ENCODE results near the gene VWA5B2.

VWA5B2 gene

DNA sequence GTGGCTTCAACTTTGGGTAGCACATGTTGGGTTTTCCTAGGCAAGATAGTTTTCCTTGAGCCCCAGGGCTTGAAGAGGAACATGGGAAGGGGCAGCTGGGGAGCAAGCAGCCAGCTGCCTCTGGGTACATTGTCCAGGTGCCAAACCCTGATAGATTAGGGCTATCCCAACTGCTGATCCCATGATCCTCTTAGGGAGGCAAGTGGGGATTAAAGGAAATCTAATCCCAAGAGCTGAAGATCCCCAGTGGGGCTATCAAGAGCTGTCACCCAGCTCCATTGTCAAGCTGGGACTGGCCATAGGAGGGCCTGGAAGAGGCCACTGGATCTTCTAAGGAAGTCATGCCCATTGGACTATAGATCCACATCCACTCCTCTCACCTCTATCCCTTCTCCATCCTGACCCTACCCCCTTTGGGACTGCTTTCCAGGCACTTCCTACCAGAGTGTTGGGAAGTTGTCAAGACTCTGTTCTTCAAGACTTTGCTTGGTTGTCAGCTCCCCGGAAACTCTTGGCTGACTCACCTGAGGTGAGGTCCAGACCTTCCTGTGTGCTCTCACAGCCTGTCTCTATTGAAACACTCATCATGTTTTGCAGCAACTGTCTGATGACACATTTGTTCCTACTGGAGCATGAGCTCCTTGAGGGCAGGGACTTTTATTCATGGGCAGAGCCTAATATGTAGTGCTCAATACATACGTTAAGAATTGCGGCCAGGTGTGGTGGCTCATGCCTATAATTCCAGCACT is 26.1 kb downstream of the VWA5B2 start:
- no peak for TF ChIP-seq YY1 (IDR thresholded peaks at IDR 0.05; ENCODE audit: low read depth)
- no peak for TF ChIP-seq TAF1 (IDR thresholded peaks at IDR 0.05; ENCODE audit: low read depth)
- TF ChIP-seq, protein P1, sequence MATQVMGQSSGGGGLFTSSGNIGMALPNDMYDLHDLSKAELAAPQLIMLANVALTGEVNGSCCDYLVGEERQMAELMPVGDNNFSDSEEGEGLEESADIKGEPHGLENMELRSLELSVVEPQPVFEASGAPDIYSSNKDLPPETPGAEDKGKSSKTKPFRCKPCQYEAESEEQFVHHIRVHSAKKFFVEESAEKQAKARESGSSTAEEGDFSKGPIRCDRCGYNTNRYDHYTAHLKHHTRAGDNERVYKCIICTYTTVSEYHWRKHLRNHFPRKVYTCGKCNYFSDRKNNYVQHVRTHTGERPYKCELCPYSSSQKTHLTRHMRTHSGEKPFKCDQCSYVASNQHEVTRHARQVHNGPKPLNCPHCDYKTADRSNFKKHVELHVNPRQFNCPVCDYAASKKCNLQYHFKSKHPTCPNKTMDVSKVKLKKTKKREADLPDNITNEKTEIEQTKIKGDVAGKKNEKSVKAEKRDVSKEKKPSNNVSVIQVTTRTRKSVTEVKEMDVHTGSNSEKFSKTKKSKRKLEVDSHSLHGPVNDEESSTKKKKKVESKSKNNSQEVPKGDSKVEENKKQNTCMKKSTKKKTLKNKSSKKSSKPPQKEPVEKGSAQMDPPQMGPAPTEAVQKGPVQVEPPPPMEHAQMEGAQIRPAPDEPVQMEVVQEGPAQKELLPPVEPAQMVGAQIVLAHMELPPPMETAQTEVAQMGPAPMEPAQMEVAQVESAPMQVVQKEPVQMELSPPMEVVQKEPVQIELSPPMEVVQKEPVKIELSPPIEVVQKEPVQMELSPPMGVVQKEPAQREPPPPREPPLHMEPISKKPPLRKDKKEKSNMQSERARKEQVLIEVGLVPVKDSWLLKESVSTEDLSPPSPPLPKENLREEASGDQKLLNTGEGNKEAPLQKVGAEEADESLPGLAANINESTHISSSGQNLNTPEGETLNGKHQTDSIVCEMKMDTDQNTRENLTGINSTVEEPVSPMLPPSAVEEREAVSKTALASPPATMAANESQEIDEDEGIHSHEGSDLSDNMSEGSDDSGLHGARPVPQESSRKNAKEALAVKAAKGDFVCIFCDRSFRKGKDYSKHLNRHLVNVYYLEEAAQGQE (IDR thresholded peaks at IDR 0.05; ENCODE audit: low read depth), result no peak
- TF ChIP-seq CREB1 (IDR thresholded peaks at IDR 0.05; ENCODE audit: low read depth), result no peak
- no peak for TF ChIP-seq EGR1 (IDR thresholded peaks at IDR 0.05)
- TF ChIP-seq RAD21 (IDR thresholded peaks at IDR 0.05; ENCODE audit: low read depth), result no peak
- TF ChIP-seq TEAD4 (IDR thresholded peaks at IDR 0.05), result no peak
- no peak for TF ChIP-seq ZBTB7A (IDR thresholded peaks at IDR 0.05; ENCODE audit: low read depth)
- TF ChIP-seq TCF12 (IDR thresholded peaks at IDR 0.05; ENCODE audit: low read depth), result no peak
- TF ChIP-seq NFIC (IDR thresholded peaks at IDR 0.05), result no peak
- TF ChIP-seq EP300 (IDR thresholded peaks at IDR 0.05; ENCODE audit: borderline replicate concordance), result no peak
- TF ChIP-seq, protein P2, sequence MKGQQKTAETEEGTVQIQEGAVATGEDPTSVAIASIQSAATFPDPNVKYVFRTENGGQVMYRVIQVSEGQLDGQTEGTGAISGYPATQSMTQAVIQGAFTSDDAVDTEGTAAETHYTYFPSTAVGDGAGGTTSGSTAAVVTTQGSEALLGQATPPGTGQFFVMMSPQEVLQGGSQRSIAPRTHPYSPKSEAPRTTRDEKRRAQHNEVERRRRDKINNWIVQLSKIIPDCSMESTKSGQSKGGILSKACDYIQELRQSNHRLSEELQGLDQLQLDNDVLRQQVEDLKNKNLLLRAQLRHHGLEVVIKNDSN (IDR thresholded peaks at IDR 0.05), result no peak
- TF ChIP-seq CEBPB (IDR thresholded peaks at IDR 0.05), result no peak
- TF ChIP-seq FOXM1 (IDR thresholded peaks at IDR 0.05; ENCODE audit: borderline replicate concordance, low read depth), result no peak
- TF ChIP-seq, protein P3, sequence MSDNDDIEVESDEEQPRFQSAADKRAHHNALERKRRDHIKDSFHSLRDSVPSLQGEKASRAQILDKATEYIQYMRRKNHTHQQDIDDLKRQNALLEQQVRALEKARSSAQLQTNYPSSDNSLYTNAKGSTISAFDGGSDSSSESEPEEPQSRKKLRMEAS (IDR thresholded peaks at IDR 0.05), result no peak

DNA sequence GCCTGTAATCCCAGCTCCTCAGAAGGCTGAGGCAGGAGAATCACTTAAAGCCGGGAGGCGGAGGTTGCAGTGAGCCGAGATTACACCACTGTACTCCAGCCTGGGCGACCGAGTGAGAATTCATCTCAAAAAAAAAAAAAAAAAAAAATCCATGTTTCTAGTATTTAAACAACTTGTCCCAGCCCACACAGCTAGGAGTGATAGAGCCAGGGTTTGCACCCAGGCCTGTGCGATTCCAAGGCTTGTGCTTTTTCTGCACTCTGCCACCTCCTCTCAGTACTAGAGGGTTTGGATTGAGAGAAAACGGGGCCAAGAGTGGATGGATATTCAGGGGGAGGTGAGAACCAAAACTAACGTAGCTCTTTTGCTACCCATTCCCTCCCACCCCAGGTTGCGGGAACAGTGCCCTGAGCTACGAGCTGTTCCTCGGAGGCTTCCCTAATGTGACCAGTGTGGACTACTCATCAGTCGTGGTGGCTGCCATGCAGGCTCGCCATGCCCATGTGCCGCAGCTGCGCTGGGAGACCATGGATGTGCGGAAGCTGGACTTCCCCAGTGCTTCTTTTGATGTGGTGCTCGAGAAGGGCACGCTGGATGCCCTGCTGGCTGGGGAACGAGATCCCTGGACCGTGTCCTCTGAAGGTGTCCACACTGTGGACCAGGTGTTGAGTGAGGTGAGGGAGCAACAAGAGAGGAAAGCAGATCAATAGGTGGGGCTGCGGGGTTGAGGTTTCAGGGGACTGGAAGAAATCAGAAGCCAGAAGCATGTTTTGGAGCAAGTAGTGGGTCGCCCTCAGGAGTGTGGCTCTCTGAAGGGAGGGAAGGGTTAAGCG is 27.9 kb downstream of the VWA5B2 start:
- TF ChIP-seq TAF1 (IDR thresholded peaks at IDR 0.05; ENCODE audit: low read depth), result no peak
- TF ChIP-seq TCF12 (IDR thresholded peaks at IDR 0.05; ENCODE audit: low read depth), result no peak
- no peak for TF ChIP-seq RAD21 (IDR thresholded peaks at IDR 0.05; ENCODE audit: low read depth)
- TF ChIP-seq, protein P3 (IDR thresholded peaks at IDR 0.05), result no peak
- TF ChIP-seq FOXM1 (IDR thresholded peaks at IDR 0.05; ENCODE audit: borderline replicate concordance, low read depth), result no peak
- no peak for TF ChIP-seq CEBPB (IDR thresholded peaks at IDR 0.05)
- TF ChIP-seq EP300 (IDR thresholded peaks at IDR 0.05; ENCODE audit: borderline replicate concordance), result no peak
- TF ChIP-seq TEAD4 (IDR thresholded peaks at IDR 0.05), result no peak
- TF ChIP-seq CREB1 (IDR thresholded peaks at IDR 0.05; ENCODE audit: low read depth), result no peak
- TF ChIP-seq, protein P1 (IDR thresholded peaks at IDR 0.05; ENCODE audit: low read depth), result no peak
- no peak for TF ChIP-seq ZBTB7A (IDR thresholded peaks at IDR 0.05; ENCODE audit: low read depth)
- no peak for TF ChIP-seq EGR1 (IDR thresholded peaks at IDR 0.05)
- no peak for TF ChIP-seq YY1 (IDR thresholded peaks at IDR 0.05; ENCODE audit: low read depth)
- TF ChIP-seq NFIC (IDR thresholded peaks at IDR 0.05), result no peak
- TF ChIP-seq, protein P2 (IDR thresholded peaks at IDR 0.05), result no peak

DNA sequence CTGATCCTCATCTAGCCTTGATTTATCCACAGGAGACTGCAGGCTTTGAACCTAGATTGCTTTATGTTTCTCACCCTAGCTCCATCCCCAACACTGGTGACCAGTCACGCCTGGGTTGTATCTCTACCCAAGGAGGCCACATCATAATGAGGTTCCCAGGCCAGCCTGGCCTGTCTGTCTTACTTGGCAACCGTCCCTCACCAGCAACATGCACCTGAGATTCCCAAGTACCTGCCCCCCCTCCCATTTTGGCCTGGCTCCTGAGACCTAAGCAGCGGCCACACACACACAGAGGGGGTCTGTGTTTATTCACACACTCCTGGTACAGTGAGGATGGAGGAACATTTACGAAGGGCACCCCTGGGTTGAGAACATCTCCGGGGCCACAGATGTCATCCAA is 29.5 kb downstream of the VWA5B2 start:
- TF ChIP-seq TAF1 (IDR thresholded peaks at IDR 0.05; ENCODE audit: low read depth) (no peak), ZBTB7A (IDR thresholded peaks at IDR 0.05; ENCODE audit: low read depth) (no peak), RAD21 (IDR thresholded peaks at IDR 0.05; ENCODE audit: low read depth) (no peak), YY1 (IDR thresholded peaks at IDR 0.05; ENCODE audit: low read depth) (no peak), EGR1 (IDR thresholded peaks at IDR 0.05) (no peak), FOXM1 (IDR thresholded peaks at IDR 0.05; ENCODE audit: borderline replicate concordance, low read depth) (no peak), CEBPB (IDR thresholded peaks at IDR 0.05) (no peak), NFIC (IDR thresholded peaks at IDR 0.05) (no peak)
- TF ChIP-seq, protein P1 (IDR thresholded peaks at IDR 0.05; ENCODE audit: low read depth), result no peak
- TF ChIP-seq, protein P3 (IDR thresholded peaks at IDR 0.05), result no peak
